ENCODE measurements around the gene TUBB4B. TPM values are rescaled to one million over a fixed set of nuclear protein-coding genes. Genes with fewer than 3 reads are reported as not detected.
"Not testable (repeated sequence)": the region's sequence is repeated elsewhere in the genome, so short reads cannot be mapped to it uniquely, and the experiment has no call there.

The TUBB4B gene
- total RNA-seq, 1 donor from 2014 or later, result 148 TPM

DNA sequence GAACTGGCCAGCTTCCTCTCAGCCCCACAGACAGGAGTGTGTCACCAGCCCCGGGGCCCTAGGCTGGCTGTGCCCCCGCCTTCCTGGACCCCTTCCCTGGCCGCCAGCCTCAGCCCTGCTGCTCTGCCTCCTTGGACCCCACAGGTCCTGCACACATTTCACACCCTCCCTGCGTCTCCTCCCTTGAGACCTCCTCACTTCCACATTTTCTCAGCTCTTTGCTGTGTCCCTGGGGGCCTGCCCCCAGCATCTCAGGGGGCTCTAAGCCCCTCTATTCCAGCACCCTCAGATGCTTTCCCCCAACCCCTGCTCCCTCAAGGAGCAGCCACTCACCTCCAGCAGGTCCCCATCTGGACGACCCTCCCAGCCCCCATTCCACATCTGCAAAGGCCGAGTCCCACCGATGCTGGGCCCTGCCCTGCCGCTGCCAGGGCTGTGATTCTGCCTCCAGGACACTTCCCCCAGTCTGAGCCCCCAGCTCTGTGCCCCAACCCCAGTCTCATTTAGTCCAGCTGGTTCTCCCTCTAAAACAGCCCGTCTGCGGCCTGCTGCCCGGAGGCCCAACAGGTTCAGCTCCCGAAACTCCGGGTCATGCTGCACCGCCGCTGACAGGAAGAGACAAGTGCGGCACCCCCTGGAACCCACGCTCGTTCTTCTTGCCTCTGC lies 6.2 kb upstream of the TUBB4B start:
- Mint-ChIP-seq H3K27ac (no peak overlapping the region), H3K4me1 (peaks cover 15% of the 10 kb centered on the region), H3K9me3 (no peaks in the 10 kb centered on the region), H3K27me3 (ENCODE audit: low read depth) (no peaks in the 10 kb centered on the region), H3K4me3 (no peak overlapping the region), H3K36me3 (no peaks in the 10 kb centered on the region)
- no peak for DNase-seq (ENCODE audit: low spot score in 2 of 2, unreplicated experiment in 2 of 2)
- no peak for TF ChIP-seq CTCF (IDR thresholded peaks at IDR 0.05; ENCODE audit: unreplicated experiment)

DNA sequence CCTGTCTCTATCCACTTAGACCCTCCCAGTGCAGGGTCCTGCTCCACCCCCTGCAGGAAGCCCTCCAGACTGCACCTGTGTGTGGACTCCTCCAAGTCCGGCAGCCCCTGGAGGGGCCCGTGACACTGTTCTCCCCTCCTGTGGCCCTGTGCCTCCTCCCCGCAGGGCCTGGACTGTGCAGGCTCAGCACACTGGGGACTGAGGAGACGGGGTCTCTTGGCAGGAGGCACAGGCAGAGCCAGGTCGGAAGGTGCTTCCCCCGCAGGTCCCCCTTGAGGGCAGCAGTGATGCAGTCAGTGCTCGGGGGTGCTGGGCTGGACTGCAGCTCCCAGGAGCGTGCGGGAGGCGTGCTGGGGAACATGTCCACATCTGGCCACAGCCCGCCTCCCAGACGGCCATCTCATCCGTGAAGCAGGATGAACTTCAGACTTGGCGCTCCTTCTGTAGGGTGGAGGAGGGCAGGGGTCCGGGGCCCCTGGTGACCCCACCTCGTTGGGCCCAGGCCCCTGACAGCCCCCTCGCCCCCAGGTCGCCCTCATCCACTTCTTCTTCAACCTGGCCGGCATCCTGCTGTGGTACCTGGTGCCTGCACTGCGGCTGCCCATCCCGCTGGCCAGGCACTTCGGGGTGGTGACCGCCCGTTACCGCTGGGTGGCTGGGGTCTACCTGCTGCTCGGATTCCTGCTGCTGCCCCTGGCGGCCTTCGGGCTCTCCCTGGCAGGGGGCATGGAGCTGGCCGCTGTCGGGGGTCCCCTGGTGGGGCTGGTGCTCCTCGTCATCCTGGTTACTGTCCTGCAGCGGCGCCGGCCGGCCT lies 5.5 kb upstream of the TUBB4B start:
- no peak for TF ChIP-seq CTCF (IDR thresholded peaks at IDR 0.05; ENCODE audit: unreplicated experiment)
- Mint-ChIP-seq H3K36me3 (no peaks in the 10 kb centered on the region), H3K27ac (no peak overlapping the region), H3K4me3 (no peak overlapping the region), H3K4me1 (peaks cover 17% of the 10 kb centered on the region), H3K9me3 (no peaks in the 10 kb centered on the region), H3K27me3 (ENCODE audit: low read depth) (no peaks in the 10 kb centered on the region)
- DNase-seq (ENCODE audit: low spot score in 2 of 2, unreplicated experiment in 2 of 2), result no peak

- no peak overlapping the region for H3K27ac Mint-ChIP-seq
- H3K4me3 Mint-ChIP-seq, result peak overlapping the region; percentile 8
- no peaks in the 10 kb centered on the region for H3K27me3 Mint-ChIP-seq (ENCODE audit: low read depth)
- H3K36me3 Mint-ChIP-seq, result no peaks in the 10 kb centered on the region
- peak; percentile 85 to 95 for DNase-seq (ENCODE audit: low spot score in 2 of 2, unreplicated experiment in 2 of 2)
- H3K9me3 Mint-ChIP-seq, result no peaks in the 10 kb centered on the region
- H3K4me1 Mint-ChIP-seq, result peaks cover 17% of the 10 kb centered on the region
- TF ChIP-seq CTCF (IDR thresholded peaks at IDR 0.05; ENCODE audit: unreplicated experiment), result peak; percentile 98
Measured at GRCh38 chr9:137236238-137236935, 4.7 kb upstream of the TUBB4B start.

GRCh38 chr9:137236936-137237421 lies 4.1 kb upstream of the TUBB4B start:
- TF ChIP-seq CTCF (IDR thresholded peaks at IDR 0.05; ENCODE audit: unreplicated experiment), result no peak
- Mint-ChIP-seq H3K4me1 (peaks cover 17% of the 10 kb centered on the region), H3K9me3 (no peaks in the 10 kb centered on the region), H3K36me3 (no peaks in the 10 kb centered on the region), H3K27ac (no peak overlapping the region), H3K27me3 (ENCODE audit: low read depth) (no peaks in the 10 kb centered on the region), H3K4me3 (peak overlapping the region; percentile 8)
- DNase-seq (ENCODE audit: low spot score in 2 of 2, unreplicated experiment in 2 of 2), result no peak

DNA sequence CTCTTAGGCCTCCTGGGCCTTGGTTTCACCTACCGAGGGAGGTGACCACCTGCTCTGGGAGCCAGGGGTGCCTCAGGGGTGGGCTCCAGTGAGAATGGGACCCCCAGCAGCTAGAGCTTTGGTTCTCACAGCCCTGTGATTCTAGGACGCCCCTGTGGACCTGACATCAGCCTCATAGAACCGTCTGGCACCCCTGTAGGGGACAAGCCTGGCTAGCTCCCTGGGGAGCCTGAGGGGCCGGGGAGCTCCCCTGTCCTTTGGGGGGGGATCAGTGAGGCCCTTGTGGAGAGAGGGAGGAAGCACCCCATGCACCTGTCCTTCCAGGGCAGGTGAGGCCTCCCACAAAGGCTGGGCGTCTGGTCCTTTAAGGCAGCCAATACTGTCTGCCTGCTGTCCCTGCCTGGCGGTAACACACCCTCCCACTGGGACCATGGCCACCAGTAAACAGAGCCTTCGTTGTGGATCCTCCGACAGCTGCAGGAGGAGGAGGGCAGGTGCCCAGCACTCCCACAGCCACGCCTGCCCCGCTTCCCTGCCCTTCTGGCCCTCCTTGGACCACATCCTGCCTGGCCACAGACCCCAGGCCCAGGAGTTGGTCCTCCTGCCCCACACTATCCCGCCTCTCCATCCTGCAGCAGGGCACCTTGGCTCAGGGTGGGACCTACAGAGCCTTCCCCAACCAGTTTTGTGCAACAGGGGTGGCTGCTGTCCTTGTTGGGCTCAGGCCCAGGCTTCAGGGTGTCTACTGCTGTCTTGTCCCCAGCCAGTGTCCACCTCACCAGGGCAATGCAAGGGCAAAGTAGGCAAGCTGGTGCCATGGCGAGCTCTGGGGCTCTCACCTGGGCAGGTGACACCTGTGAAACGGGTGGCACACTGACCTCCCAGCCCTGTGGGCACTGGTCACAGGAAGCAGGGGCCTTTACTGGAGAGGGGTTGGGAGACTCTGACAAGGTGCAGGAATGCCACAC lies 3.0 kb upstream of the TUBB4B start:
- H3K9me3 Mint-ChIP-seq, result no peaks in the 10 kb centered on the region
- no peak for TF ChIP-seq CTCF (IDR thresholded peaks at IDR 0.05; ENCODE audit: unreplicated experiment)
- no peaks in the 10 kb centered on the region for H3K27me3 Mint-ChIP-seq (ENCODE audit: low read depth)
- no peak for DNase-seq (ENCODE audit: low spot score in 2 of 2, unreplicated experiment in 2 of 2)
- peaks cover 8% of the 10 kb centered on the region for H3K36me3 Mint-ChIP-seq
- no peak overlapping the region for H3K27ac Mint-ChIP-seq
- H3K4me3 Mint-ChIP-seq, result no peak overlapping the region
- peaks cover 27% of the 10 kb centered on the region for H3K4me1 Mint-ChIP-seq

- not testable (repeated sequence) for H3K9me3 Mint-ChIP-seq; DNase-seq (ENCODE audit: low spot score in 2 of 2, unreplicated experiment in 2 of 2); H3K27me3 Mint-ChIP-seq (ENCODE audit: low read depth)
- Mint-ChIP-seq H3K4me3 (peak overlapping the region; percentile 65), H3K27ac (peak overlapping the region; percentile 84), H3K4me1 (peaks cover 27% of the 10 kb centered on the region), H3K36me3 (peaks cover 12% of the 10 kb centered on the region)
Measured at GRCh38 chr9:137239541-137240200, 1.4 kb upstream of the TUBB4B start.
